Fibroblast of lung (primary cell): ENCODE results near the gene ZCCHC2.

Experiments
- EZH2 ChIP-seq: IDR thresholded peaks from 2 replicates; pipeline ENCODE4 v1.5.1; 2012; ENCODE audit warnings: low read length, control low read depth, mild to moderate bottlenecking; ENCODE audit errors: missing control alignments
- TF ChIP-seq, protein P1 (sequence below), 2 donors: IDR thresholded peaks in 1 of 2; conservative IDR thresholded peaks in 1 of 2; 1 replicate in 1 of 2; 2 replicates in 1 of 2; pipeline ENCODE4 v1.5.1; 2011 to 2012; ENCODE audit warnings: low read length in 2 of 2, control low read depth in 1 of 2, inconsistent platforms in 1 of 2, low read depth in 1 of 2, mild to moderate bottlenecking in 1 of 2

DNA sequence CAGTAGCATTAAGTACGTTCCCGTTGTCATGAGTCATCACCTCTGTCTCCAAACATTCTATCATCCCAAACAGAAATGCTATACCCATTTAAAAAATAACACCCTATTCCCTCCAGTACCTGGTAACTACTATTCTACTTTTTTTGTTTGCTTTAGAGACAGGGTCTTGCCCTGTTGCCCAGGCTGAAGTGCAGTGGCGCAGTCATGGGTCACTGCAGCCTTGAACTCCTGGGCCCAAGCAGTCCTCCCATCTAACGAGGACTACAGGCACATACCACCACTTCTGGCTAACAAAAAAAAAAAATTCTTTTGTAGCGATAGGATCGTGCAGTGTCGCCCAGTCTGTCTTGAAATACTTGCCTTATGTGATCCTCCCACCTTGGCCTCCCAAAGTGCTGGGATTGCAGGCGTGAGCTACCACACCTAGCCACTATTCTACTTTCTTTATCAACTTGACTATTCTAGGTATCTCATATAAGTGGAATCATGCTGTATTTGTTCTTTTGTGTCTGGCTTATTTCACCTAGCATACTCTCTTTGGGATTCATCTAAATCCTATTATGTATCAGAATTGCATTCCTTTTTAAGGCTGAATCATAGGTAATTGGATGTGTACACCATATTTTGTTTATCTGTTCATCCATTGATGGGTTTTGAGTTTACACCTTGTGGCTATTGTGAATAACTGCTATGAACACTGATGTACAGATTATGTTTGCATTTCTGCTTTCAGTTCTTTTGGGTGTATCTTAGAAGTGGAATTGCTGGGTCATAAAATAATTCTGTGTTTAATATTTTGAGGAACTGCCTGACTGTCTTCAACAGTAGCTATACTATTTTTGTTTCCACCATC, 14.4 kb downstream of the ZCCHC2 start:
- TF ChIP-seq, protein P1, sequence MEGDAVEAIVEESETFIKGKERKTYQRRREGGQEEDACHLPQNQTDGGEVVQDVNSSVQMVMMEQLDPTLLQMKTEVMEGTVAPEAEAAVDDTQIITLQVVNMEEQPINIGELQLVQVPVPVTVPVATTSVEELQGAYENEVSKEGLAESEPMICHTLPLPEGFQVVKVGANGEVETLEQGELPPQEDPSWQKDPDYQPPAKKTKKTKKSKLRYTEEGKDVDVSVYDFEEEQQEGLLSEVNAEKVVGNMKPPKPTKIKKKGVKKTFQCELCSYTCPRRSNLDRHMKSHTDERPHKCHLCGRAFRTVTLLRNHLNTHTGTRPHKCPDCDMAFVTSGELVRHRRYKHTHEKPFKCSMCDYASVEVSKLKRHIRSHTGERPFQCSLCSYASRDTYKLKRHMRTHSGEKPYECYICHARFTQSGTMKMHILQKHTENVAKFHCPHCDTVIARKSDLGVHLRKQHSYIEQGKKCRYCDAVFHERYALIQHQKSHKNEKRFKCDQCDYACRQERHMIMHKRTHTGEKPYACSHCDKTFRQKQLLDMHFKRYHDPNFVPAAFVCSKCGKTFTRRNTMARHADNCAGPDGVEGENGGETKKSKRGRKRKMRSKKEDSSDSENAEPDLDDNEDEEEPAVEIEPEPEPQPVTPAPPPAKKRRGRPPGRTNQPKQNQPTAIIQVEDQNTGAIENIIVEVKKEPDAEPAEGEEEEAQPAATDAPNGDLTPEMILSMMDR (conservative IDR thresholded peaks at IDR 0.05 in 1 of 2, IDR thresholded peaks at IDR 0.05 in 1 of 2; ENCODE audit: low read depth in 1 of 2, low read length in 2 of 2): no peak
- no peak for TF ChIP-seq EZH2
